SK-N-SH (cell line): Measurements from ENCODE around the gene PUS10.
"Not testable (repeated sequence)": the region's sequence is repeated elsewhere in the genome, so short reads cannot be mapped to it uniquely, and the experiment has no call there.

Source experiments
- CHD2 ChIP-seq: fragments of 150-350 bp; IDR thresholded peaks from 2 replicates; pipeline ENCODE4 v1.6.1; 2018; ENCODE audit warnings: low read length; ENCODE audit not compliant: partially characterized antibody
- CTCF ChIP-seq: fragments of 200-600 bp; sonication (generic); IDR thresholded peaks from 2 replicates; pipeline ENCODE4 v1.6.1; 2017; ENCODE audit warnings: antibody characterized with exemption, mild to moderate bottlenecking, moderate library complexity
- FOXJ3 ChIP-seq: sonication (generic); formaldehyde crosslinking; IDR thresholded peaks from 2 replicates; pipeline ENCODE4 v1.5.1; 2020; ENCODE audit warnings: mild to moderate bottlenecking, missing genetic modification reagents
- MXI1 ChIP-seq: IDR thresholded peaks from 2 replicates; pipeline ENCODE4 v1.6.1; 2012; ENCODE audit warnings: mild to moderate bottlenecking, low read depth, low read length, improper control_type of control experiment
- NFIC ChIP-seq: IDR thresholded peaks from 2 replicates; pipeline ENCODE4 v1.4.0; 2012; ENCODE audit warnings: borderline replicate concordance
- RXRA ChIP-seq: IDR thresholded peaks from 2 replicates; pipeline ENCODE4 v1.4.0; 2012; ENCODE audit warnings: low read depth, mild to moderate bottlenecking, borderline replicate concordance

GRCh38 chr2:60932061-60932460 is 86.0 kb downstream of the PUS10 start:
- not testable (repeated sequence) for TF ChIP-seq RXRA; CTCF; NFIC; FOXJ3 (CRISPR knock-in tag); MXI1; CHD2
